Neural progenitor cell (in vitro differentiated cells): ENCODE measurements around the gene CHPF. TPM values are rescaled to one million over a fixed set of nuclear protein-coding genes. Genes with fewer than 3 reads are reported as not detected.

Source experiments
- DNase-seq: peaks from one replicate; pipeline ENCODE4 v3.0.0-alpha.2; 2016; ENCODE audit warnings: low spot score
- H2AFZ ChIP-seq: fragments of 200-600 bp; sonication (generic); replicated peaks from 2 replicates; pipeline ENCODE4 v1.6.1; 2016; ENCODE audit warnings: antibody characterized with exemption
- H3F3A ChIP-seq: fragments of 200-600 bp; sonication (generic); 2 replicates; pipeline ENCODE4 v1.6.1; 2016; ENCODE audit warnings: antibody characterized with exemption, low read depth
- H3K27ac ChIP-seq: fragments of 200-600 bp; sonication (generic); 2 replicates; pipeline ENCODE4 v1.5.1; 2016; ENCODE audit warnings: mild to moderate bottlenecking
- H3K27me3 ChIP-seq: fragments of 200-600 bp; sonication (generic); 2 replicates; pipeline ENCODE4 v1.6.1; 2016; ENCODE audit warnings: mild to moderate bottlenecking, moderate library complexity
- H3K36me3 ChIP-seq: fragments of 200-600 bp; sonication (generic); 2 replicates; pipeline ENCODE4 v1.5.1; 2016
- H3K4me1 ChIP-seq: fragments of 200-600 bp; sonication (generic); 2 replicates; pipeline ENCODE4 v1.6.1; 2016; ENCODE audit warnings: mixed run types
- H3K4me2 ChIP-seq: fragments of 200-600 bp; sonication (generic); 2 replicates; pipeline ENCODE4 v1.6.1; 2016
- H3K4me3 ChIP-seq: fragments of 200-600 bp; sonication (generic); 2 replicates; pipeline ENCODE4 v1.5.1; 2016
- H3K79me2 ChIP-seq: fragments of 200-600 bp; sonication (generic); 2 replicates; pipeline ENCODE4 v1.6.1; 2016; ENCODE audit warnings: low read depth
- H3K9ac ChIP-seq: fragments of 200-600 bp; sonication (generic); 2 replicates; pipeline ENCODE4 v1.6.1; 2016
- H3K9me3 ChIP-seq: fragments of 200-600 bp; sonication (generic); 2 replicates; pipeline ENCODE4 v1.5.1; 2016; ENCODE audit warnings: low read depth
- H4K20me1 ChIP-seq: fragments of 200-600 bp; sonication (generic); 2 replicates; pipeline ENCODE4 v1.6.1; 2016; ENCODE audit warnings: low read depth
- H3K27ac Mint-ChIP-seq: 3 replicates; pipeline ENCODE4 v1.8.0; 2021; ENCODE audit warnings: mixed read lengths
- H3K27me3 Mint-ChIP-seq: 2 replicates; pipeline ENCODE4 v1.8.0; 2022; ENCODE audit warnings: low read depth, mild to moderate bottlenecking, inconsistent platforms, moderate library complexity, mixed read lengths; ENCODE audit not compliant: insufficient read depth
- H3K36me3 Mint-ChIP-seq: 3 replicates; pipeline ENCODE4 v1.8.0; 2021; ENCODE audit warnings: mixed read lengths
- H3K4me1 Mint-ChIP-seq: 3 replicates; pipeline ENCODE4 v1.8.0; 2021; ENCODE audit warnings: mixed read lengths
- H3K4me3 Mint-ChIP-seq: 3 replicates; pipeline ENCODE4 v1.8.0; 2021; ENCODE audit warnings: mild to moderate bottlenecking, moderate library complexity, mixed read lengths
- H3K9me3 Mint-ChIP-seq: 3 replicates; pipeline ENCODE4 v1.8.0; 2020; ENCODE audit warnings: mixed read lengths
- EZH2 ChIP-seq: fragments of 200-600 bp; sonication (generic); IDR thresholded peaks from 2 replicates; pipeline ENCODE4 v1.6.1; 2017; ENCODE audit warnings: antibody characterized with exemption, mild to moderate bottlenecking, moderate library complexity
- EZH2phosphoT487 ChIP-seq: fragments of 200-600 bp; sonication (generic); IDR thresholded peaks from 2 replicates; pipeline ENCODE4 v1.6.1; 2017; ENCODE audit warnings: antibody characterized with exemption
- total RNA-seq: library from RNA; depleted of rRNA; stranded (reverse); fragments of >200 nt; gene quantifications from 2 replicates; pipeline ENCODE4 v1.2.3, GENCODE V29; 2015; ENCODE audit warnings: low replicate concordance
- TF ChIP-seq, protein P1 (sequence below): fragments of 200-600 bp; sonication (generic); IDR thresholded peaks from 2 replicates; pipeline ENCODE4 v1.5.1; 2017; ENCODE audit warnings: antibody characterized with exemption, mild to moderate bottlenecking

The CHPF gene
- total RNA-seq, 1 donor from 2014 or later, result 6.7 TPM

DNA sequence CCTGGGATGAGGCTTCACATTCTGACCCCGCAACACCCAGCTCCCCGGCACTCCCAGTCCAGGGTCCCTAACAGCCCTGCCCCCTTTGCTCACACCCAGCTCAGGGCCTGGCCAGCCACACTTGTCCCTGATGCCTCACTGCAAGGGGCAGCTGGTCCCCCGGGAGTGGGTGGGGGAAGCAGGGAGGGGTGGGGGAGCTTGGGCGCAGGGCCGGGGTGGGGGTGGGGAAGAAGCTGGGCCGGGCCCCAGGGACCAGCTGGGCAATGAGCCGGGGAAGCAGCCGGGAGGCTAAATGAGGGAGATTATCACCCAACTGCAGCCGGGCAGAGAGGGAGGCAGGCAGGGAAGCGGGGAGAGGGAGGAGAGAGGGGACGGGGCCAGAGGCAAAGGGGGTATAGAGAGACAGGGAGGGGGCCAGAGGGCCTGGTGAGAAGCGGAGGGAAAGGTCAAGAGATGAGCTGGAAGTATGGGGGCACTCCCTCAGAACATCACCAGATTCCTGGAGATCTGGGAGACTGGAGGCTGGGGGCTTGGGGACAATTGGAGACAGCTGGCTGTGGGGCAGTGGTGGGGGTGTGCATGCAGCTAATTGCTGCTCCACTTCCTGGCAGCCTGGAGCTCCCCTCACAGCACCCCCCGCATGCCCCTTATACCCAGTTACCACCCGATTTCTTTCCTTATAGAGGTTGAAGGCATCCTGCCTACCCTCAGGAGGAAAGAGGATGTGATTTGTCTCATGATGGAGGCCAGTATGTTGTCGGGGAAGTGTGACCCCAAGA, 31.9 kb downstream of the CHPF start:
- H3K36me3 Mint-ChIP-seq, result no peaks in the 10 kb centered on the region
- no peaks in the 10 kb centered on the region for H3K9me3 ChIP-seq
- no peak overlapping the region for H3K27ac ChIP-seq
- no peak overlapping the region for H3K9ac ChIP-seq
- H3K4me1 Mint-ChIP-seq, result peaks cover 71% of the 10 kb centered on the region
- TF ChIP-seq, protein P1, sequence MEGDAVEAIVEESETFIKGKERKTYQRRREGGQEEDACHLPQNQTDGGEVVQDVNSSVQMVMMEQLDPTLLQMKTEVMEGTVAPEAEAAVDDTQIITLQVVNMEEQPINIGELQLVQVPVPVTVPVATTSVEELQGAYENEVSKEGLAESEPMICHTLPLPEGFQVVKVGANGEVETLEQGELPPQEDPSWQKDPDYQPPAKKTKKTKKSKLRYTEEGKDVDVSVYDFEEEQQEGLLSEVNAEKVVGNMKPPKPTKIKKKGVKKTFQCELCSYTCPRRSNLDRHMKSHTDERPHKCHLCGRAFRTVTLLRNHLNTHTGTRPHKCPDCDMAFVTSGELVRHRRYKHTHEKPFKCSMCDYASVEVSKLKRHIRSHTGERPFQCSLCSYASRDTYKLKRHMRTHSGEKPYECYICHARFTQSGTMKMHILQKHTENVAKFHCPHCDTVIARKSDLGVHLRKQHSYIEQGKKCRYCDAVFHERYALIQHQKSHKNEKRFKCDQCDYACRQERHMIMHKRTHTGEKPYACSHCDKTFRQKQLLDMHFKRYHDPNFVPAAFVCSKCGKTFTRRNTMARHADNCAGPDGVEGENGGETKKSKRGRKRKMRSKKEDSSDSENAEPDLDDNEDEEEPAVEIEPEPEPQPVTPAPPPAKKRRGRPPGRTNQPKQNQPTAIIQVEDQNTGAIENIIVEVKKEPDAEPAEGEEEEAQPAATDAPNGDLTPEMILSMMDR, result no peak
- TF ChIP-seq EZH2, result no peak
- TF ChIP-seq EZH2phosphoT487, result no peak
- peaks cover 44% of the 10 kb centered on the region for H3F3A ChIP-seq
- H4K20me1 ChIP-seq, result no peaks in the 10 kb centered on the region
- peak; percentile 41 for DNase-seq
- H3K27me3 ChIP-seq, result peaks cover 36% of the 10 kb centered on the region
- no peak overlapping the region for H2AFZ ChIP-seq
- H3K4me1 ChIP-seq, result peaks cover 75% of the 10 kb centered on the region
- peak overlapping the region; percentile 25 for H3K27ac Mint-ChIP-seq
- peaks cover 36% of the 10 kb centered on the region for H3K27me3 Mint-ChIP-seq
- no peaks in the 10 kb centered on the region for H3K36me3 ChIP-seq
- no peaks in the 10 kb centered on the region for H3K9me3 Mint-ChIP-seq
- no peak overlapping the region for H3K4me3 ChIP-seq
- H3K4me3 Mint-ChIP-seq, result peak overlapping the region; percentile 8
- no peaks in the 10 kb centered on the region for H3K79me2 ChIP-seq
- peak overlapping the region; percentile 80 for H3K4me2 ChIP-seq

DNA sequence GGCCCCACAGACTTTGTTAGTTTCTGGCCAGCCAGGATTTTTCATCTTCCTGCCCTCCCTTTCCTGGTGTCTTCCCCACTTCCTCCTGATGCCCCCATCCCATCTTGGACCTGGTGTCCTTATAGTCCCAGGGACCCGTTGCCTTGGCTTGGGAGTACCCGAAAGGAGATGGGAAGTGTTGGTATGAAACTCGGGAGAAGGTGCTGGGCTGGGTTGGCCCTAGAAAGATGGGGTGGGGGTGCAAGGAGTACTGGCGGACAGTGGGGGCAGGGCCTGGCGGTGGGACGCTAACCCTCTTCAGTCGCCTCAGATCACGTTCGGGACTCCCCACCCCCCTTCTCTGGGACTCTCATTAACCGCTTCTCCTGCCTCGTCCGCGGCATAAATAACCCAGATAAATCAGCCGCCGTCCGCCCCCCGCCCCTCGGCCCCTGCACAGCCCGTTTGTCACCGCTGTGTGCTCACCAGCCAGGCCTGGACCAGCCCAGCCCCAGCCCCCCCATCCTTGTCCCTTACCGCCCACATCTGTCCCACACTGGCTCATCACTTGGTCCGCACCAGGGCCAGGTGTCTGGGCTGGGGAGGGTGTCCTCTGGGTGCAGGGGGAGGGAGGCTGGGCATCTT, 33.0 kb downstream of the CHPF start:
- no peak for TF ChIP-seq EZH2
- TF ChIP-seq, protein P1, result no peak
- no peak overlapping the region for H3K9ac ChIP-seq
- no peak overlapping the region for H2AFZ ChIP-seq

DNA sequence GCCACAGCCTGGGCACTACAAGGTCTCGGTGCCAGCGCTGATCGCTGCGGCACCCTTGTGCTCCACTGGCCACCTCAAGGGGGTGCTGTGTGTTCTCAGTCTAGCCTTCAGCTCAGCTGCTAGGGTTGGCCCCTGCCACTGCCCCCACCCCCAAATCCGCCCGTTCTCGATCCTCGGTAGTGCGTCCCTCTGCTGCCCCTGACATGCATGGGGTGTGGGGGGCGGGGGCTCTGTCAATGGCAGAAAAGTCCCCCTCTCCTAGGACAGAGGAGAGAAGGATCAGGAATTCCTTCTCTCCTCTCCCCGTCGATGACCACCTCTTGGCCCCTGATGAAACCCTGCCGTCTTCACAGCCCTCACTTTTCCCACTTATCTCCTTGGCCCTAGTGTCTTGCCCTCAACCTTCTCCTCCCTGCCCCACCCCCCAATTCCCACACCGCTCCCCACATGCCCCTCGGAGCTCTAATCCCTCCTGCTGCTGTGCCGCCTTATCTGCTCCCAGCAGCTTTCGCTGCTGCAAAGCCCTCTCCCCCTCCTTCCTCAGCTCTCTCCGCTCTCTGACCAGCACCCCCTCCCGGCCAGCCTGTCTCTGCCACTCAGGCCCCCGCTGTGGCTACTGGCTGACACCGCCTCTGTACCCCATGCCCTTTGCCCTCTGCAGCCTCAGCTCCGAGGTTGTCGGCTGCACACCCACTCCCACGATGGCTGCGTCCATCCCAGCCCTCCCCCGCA, 33.7 kb downstream of the CHPF start:
- no peaks in the 10 kb centered on the region for H3K9me3 ChIP-seq
- no peaks in the 10 kb centered on the region for H3K36me3 Mint-ChIP-seq
- no peaks in the 10 kb centered on the region for H3K9me3 Mint-ChIP-seq
- H3K4me1 ChIP-seq, result peaks cover 78% of the 10 kb centered on the region
- peak overlapping the region; percentile 84 for H3K4me3 Mint-ChIP-seq
- H3F3A ChIP-seq, result peaks cover 50% of the 10 kb centered on the region
- peak overlapping the region; percentile 91 for H3K27ac Mint-ChIP-seq
- no peak overlapping the region for H3K27ac ChIP-seq
- TF ChIP-seq EZH2phosphoT487, result no peak
- TF ChIP-seq, protein P1, result peak; percentile 70
- no peaks in the 10 kb centered on the region for H4K20me1 ChIP-seq
- H2AFZ ChIP-seq, result no peak overlapping the region
- H3K27me3 Mint-ChIP-seq, result peaks cover 26% of the 10 kb centered on the region
- no peak overlapping the region for H3K9ac ChIP-seq
- peaks cover 20% of the 10 kb centered on the region for H3K27me3 ChIP-seq
- peak overlapping the region; percentile 80 for H3K4me2 ChIP-seq
- peak overlapping the region; percentile 43 for H3K4me3 ChIP-seq
- no peaks in the 10 kb centered on the region for H3K36me3 ChIP-seq
- H3K4me1 Mint-ChIP-seq, result peaks cover 65% of the 10 kb centered on the region
- H3K79me2 ChIP-seq, result no peaks in the 10 kb centered on the region
- peak; percentile 88 for DNase-seq

More for the DNA sequence above, 33.0 kb downstream of the CHPF start:
- peak overlapping the region; percentile 80 for H3K4me2 ChIP-seq
- DNase-seq, result peak; percentile 40
- no peaks in the 10 kb centered on the region for H4K20me1 ChIP-seq
- peaks cover 50% of the 10 kb centered on the region for H3F3A ChIP-seq
- H3K4me3 ChIP-seq, result peak overlapping the region; percentile 43
- H3K9me3 ChIP-seq, result no peaks in the 10 kb centered on the region
- Mint-ChIP-seq H3K9me3 (no peaks in the 10 kb centered on the region), H3K27me3 (peaks cover 29% of the 10 kb centered on the region), H3K36me3 (no peaks in the 10 kb centered on the region), H3K27ac (peak overlapping the region; percentile 91), H3K4me1 (peaks cover 67% of the 10 kb centered on the region), H3K4me3 (peak overlapping the region; percentile 84)
- peaks cover 27% of the 10 kb centered on the region for H3K27me3 ChIP-seq
- H3K4me1 ChIP-seq, result peaks cover 78% of the 10 kb centered on the region
- no peaks in the 10 kb centered on the region for H3K36me3 ChIP-seq
- H3K79me2 ChIP-seq, result no peaks in the 10 kb centered on the region
- no peak overlapping the region for H3K27ac ChIP-seq
